ENCODE results near the gene APOL6.
"Not testable (repeated sequence)": the region's sequence is repeated elsewhere in the genome, so short reads cannot be mapped to it uniquely, and the experiment has no call there.

Gene APOL6

GRCh38 chr22:35618427-35619223 lies 29.6 kb upstream of the APOL6 start:
- no peak for DNase-seq

GRCh38 chr22:35619336-35620094 lies 28.7 kb upstream of the APOL6 start:
- no peak for DNase-seq

GRCh38 chr22:35620624-35621251 lies 27.5 kb upstream of the APOL6 start:
- no peak for DNase-seq

- no peak for DNase-seq
These were observed 26.8 kb upstream of the APOL6 start for GRCh38 chr22:35621451-35621850.

- DNase-seq = no peak
These were observed 25.9 kb upstream of the APOL6 start for GRCh38 chr22:35622191-35622913.

GRCh38 chr22:35623885-35624284 lies 24.4 kb upstream of the APOL6 start:
- DNase-seq = not testable (repeated sequence)

- DNase-seq = no peak
These were observed 23.7 kb upstream of the APOL6 start for GRCh38 chr22:35624547-35624946.

GRCh38 chr22:35625763-35626432 lies 22.3 kb upstream of the APOL6 start:
- no peak for DNase-seq

GRCh38 chr22:35627267-35628041 lies 20.8 kb upstream of the APOL6 start:
- peak; percentile 57 to 65 for DNase-seq

GRCh38 chr22:35628732-35629131 lies 19.5 kb upstream of the APOL6 start:
- DNase-seq = no peak

GRCh38 chr22:35629406-35630216 lies 18.6 kb upstream of the APOL6 start:
- DNase-seq = peak; percentile 8 to 9

- no peak for DNase-seq
These were observed 17.9 kb upstream of the APOL6 start for GRCh38 chr22:35630387-35630793.

- no peak for DNase-seq
These were observed 17.4 kb upstream of the APOL6 start for GRCh38 chr22:35630891-35631290.

GRCh38 chr22:35631597-35631996 lies 16.6 kb upstream of the APOL6 start:
- peak; percentile 61 to 64 for DNase-seq

GRCh38 chr22:35632935-35633334 lies 15.3 kb upstream of the APOL6 start:
- DNase-seq = no peak

GRCh38 chr22:35633520-35633919 lies 14.7 kb upstream of the APOL6 start:
- DNase-seq = no peak

- no peak for DNase-seq
These were observed 14.2 kb upstream of the APOL6 start for GRCh38 chr22:35634015-35634414.

- no peak for DNase-seq
These were observed 13.2 kb upstream of the APOL6 start for GRCh38 chr22:35634943-35635540.

- no peak for DNase-seq
These were observed 11.0 kb upstream of the APOL6 start for GRCh38 chr22:35637254-35637653.

- DNase-seq = no peak
These were observed 10.2 kb upstream of the APOL6 start for GRCh38 chr22:35638001-35638400.
